MM.1S (cell line): Measurements from ENCODE around the gene CHCHD3.
"Not testable (repeated sequence)": the region's sequence is repeated elsewhere in the genome, so short reads cannot be mapped to it uniquely, and the experiment has no call there.

Source experiments
- DNase-seq: peaks from one replicate; pipeline ENCODE4 v3.0.0-alpha.2; 2015
- H2AFZ ChIP-seq: fragments of 300-600 bp; sonication (generic); 2 replicates; pipeline ENCODE4 v1.6.0; 2016; ENCODE audit warnings: antibody characterized with exemption, low read length
- H3F3A ChIP-seq: fragments of 300-600 bp; sonication (generic); 2 replicates; pipeline ENCODE4 v1.6.1; 2016; ENCODE audit warnings: mild to moderate bottlenecking, antibody characterized with exemption, low read length, moderate library complexity, mixed read lengths; ENCODE audit not compliant: insufficient read depth
- H3K27ac ChIP-seq: fragments of 300-600 bp; sonication (generic); 2 replicates; pipeline ENCODE4 v1.5.1; 2016; ENCODE audit warnings: mild to moderate bottlenecking, low read length
- H3K27me3 ChIP-seq: fragments of 300-600 bp; sonication (generic); replicated peaks from 2 replicates; pipeline ENCODE4 v1.6.0; 2016; ENCODE audit warnings: low read length; ENCODE audit not compliant: insufficient read depth
- H3K36me3 ChIP-seq: fragments of 300-600 bp; sonication (generic); replicated peaks from 2 replicates; pipeline ENCODE4 v1.6.1; 2016; ENCODE audit warnings: mild to moderate bottlenecking, low read length, mixed read lengths; ENCODE audit not compliant: insufficient read depth
- H3K4me1 ChIP-seq: fragments of 300-600 bp; sonication (generic); 2 replicates; pipeline ENCODE4 v1.6.1; 2016; ENCODE audit warnings: low read length, mixed read lengths
- H3K4me2 ChIP-seq: fragments of 300-600 bp; sonication (generic); 2 replicates; pipeline ENCODE4 v1.6.0; 2016; ENCODE audit warnings: low read depth, low read length
- H3K4me3 ChIP-seq: fragments of 300-600 bp; sonication (generic); 2 replicates; pipeline ENCODE4 v1.5.1; 2016; ENCODE audit warnings: low read length, mixed read lengths
- H3K79me2 ChIP-seq: fragments of 300-600 bp; sonication (generic); 2 replicates; pipeline ENCODE4 v1.6.1; 2016; ENCODE audit warnings: mixed run types, low read length, mixed read lengths
- H3K9ac ChIP-seq: fragments of 300-600 bp; sonication (generic); 2 replicates; pipeline ENCODE4 v1.6.1; 2016; ENCODE audit warnings: low read length, mixed read lengths
- H3K9me2 ChIP-seq: fragments of 300-600 bp; sonication (generic); replicated peaks from 2 replicates; pipeline ENCODE4 v1.6.1; 2016; ENCODE audit warnings: mild to moderate bottlenecking, low read length, mixed read lengths; ENCODE audit not compliant: insufficient read depth
- H3K9me3 ChIP-seq: fragments of 300-600 bp; sonication (generic); replicated peaks from 2 replicates; pipeline ENCODE4 v1.6.1; 2016; ENCODE audit warnings: mild to moderate bottlenecking, low read length, mixed read lengths; ENCODE audit not compliant: insufficient read depth
- H4K20me1 ChIP-seq: fragments of 300-600 bp; sonication (generic); 2 replicates; pipeline ENCODE4 v1.6.1; 2016; ENCODE audit warnings: mild to moderate bottlenecking, low read length, moderate library complexity, mixed read lengths; ENCODE audit not compliant: insufficient read depth
- EZH2 ChIP-seq: fragments of 300-600 bp; sonication (generic); optimal IDR thresholded peaks from 2 replicates; pipeline ENCODE3; 2017; ENCODE audit warnings: low read depth, mild to moderate bottlenecking, antibody characterized with exemption, low read length, mixed read lengths
- EZH2phosphoT487 ChIP-seq: fragments of 300-600 bp; sonication (generic); IDR thresholded peaks from 2 replicates; pipeline ENCODE4 v1.6.1; 2018; ENCODE audit warnings: antibody characterized with exemption, low read length
- TF ChIP-seq, protein P1 (sequence below): fragments of 300-600 bp; sonication (generic); IDR thresholded peaks from 2 replicates; pipeline ENCODE4 v1.5.1; 2016; ENCODE audit warnings: antibody characterized with exemption, low read length, mixed read lengths

Gene CHCHD3

DNA sequence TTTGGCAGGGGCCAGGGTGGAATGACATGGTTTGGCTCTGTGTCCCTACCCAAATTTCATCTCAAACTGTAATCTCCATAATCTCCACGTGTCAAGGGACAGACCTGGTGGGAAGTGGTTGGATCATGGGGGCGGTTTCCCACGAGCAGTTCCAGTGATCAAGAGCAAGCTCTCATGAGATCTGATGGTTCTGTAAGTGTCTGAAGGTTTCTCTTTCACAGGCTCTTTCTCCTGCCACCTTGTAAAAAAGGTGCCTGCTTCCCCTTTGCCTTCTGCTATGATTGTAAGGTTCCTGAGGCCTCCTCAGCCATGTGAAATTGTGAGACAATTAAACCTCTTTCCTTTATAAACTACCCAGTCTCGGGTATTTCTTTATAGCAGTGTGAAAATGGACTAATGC is 188.3 kb downstream of the CHCHD3 start:
- TF ChIP-seq, protein P1, sequence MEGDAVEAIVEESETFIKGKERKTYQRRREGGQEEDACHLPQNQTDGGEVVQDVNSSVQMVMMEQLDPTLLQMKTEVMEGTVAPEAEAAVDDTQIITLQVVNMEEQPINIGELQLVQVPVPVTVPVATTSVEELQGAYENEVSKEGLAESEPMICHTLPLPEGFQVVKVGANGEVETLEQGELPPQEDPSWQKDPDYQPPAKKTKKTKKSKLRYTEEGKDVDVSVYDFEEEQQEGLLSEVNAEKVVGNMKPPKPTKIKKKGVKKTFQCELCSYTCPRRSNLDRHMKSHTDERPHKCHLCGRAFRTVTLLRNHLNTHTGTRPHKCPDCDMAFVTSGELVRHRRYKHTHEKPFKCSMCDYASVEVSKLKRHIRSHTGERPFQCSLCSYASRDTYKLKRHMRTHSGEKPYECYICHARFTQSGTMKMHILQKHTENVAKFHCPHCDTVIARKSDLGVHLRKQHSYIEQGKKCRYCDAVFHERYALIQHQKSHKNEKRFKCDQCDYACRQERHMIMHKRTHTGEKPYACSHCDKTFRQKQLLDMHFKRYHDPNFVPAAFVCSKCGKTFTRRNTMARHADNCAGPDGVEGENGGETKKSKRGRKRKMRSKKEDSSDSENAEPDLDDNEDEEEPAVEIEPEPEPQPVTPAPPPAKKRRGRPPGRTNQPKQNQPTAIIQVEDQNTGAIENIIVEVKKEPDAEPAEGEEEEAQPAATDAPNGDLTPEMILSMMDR = no peak
- no peak for TF ChIP-seq EZH2
- no peak for TF ChIP-seq EZH2phosphoT487
- Histone ChIP-seq H3K27ac (no peak overlapping the region), H3K9me3 (no peaks in the 10 kb centered on the region), H2AFZ (no peak overlapping the region), H3K36me3 (no peaks in the 10 kb centered on the region), H3K4me1 (no peaks in the 10 kb centered on the region), H3K9ac (no peak overlapping the region), H3K9me2 (no peaks in the 10 kb centered on the region), H3K79me2 (no peaks in the 10 kb centered on the region), H3K4me2 (no peak overlapping the region), H4K20me1 (no peaks in the 10 kb centered on the region), H3F3A (no peaks in the 10 kb centered on the region), H3K4me3 (no peak overlapping the region), H3K27me3 (no peaks in the 10 kb centered on the region)
- no peak for DNase-seq

DNA sequence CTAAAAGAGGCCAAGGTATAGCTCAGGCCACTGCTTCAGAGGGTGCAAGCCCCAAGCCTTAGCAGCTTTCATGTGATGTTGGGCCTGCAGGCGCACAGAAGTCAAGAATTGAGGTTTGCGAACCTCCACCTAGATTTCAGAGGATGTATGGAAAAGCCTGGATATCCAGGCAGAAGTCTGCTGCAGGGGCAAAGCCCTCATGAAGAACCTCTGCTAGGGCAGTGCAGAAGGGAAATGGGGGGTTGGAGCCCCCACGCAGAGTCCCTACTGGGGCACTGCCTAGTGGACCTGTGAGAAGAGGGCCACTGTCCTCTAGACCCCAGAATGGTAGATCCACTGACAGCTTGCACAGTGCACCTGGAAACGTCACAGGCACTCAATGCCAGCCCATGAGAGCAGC is 189.1 kb downstream of the CHCHD3 start:
- H3K36me3 ChIP-seq = not testable (repeated sequence)

DNA sequence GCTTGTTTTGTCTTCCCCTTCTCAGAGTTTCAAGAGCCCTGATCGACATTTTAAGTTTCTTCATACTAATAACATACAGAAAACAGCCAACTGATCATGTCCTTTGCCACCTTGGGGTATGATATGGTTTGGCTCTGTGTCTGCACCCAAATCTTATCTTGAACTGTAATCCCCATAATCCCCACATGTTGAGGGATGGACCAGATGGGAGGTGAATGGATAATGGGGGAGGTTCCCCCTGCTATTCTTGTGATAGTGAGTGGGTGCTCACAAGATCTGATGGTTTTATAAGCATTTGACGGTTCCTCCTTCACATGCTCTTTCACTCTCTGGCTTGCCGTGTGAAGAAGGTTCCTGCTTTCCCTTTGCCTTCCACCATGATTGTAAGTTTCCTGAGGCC is 190.3 kb downstream of the CHCHD3 start:
- Histone ChIP-seq H3K9me3 (no peaks in the 10 kb centered on the region), H3K4me2 (no peak overlapping the region), H3K79me2 (no peaks in the 10 kb centered on the region), H3K4me3 (no peak overlapping the region), H3K4me1 (no peaks in the 10 kb centered on the region), H4K20me1 (no peaks in the 10 kb centered on the region), H3K9me2 (no peaks in the 10 kb centered on the region), H3F3A (no peaks in the 10 kb centered on the region), H3K27me3 (no peaks in the 10 kb centered on the region), H3K27ac (no peak overlapping the region), H3K36me3 (no peaks in the 10 kb centered on the region), H2AFZ (no peak overlapping the region), H3K9ac (no peak overlapping the region)
- no peak for DNase-seq
- TF ChIP-seq EZH2phosphoT487 = no peak
- TF ChIP-seq, protein P1 = no peak

More for the DNA sequence above, 189.1 kb downstream of the CHCHD3 start:
- H3K9ac ChIP-seq, H3K79me2 ChIP-seq, H3F3A ChIP-seq, H3K27ac ChIP-seq, H3K9me3 ChIP-seq, DNase-seq, H4K20me1 ChIP-seq, H3K4me3 ChIP-seq, H3K9me2 ChIP-seq, H2AFZ ChIP-seq, H3K27me3 ChIP-seq, H3K4me1 ChIP-seq, H3K4me2 ChIP-seq: not testable (repeated sequence)

DNA sequence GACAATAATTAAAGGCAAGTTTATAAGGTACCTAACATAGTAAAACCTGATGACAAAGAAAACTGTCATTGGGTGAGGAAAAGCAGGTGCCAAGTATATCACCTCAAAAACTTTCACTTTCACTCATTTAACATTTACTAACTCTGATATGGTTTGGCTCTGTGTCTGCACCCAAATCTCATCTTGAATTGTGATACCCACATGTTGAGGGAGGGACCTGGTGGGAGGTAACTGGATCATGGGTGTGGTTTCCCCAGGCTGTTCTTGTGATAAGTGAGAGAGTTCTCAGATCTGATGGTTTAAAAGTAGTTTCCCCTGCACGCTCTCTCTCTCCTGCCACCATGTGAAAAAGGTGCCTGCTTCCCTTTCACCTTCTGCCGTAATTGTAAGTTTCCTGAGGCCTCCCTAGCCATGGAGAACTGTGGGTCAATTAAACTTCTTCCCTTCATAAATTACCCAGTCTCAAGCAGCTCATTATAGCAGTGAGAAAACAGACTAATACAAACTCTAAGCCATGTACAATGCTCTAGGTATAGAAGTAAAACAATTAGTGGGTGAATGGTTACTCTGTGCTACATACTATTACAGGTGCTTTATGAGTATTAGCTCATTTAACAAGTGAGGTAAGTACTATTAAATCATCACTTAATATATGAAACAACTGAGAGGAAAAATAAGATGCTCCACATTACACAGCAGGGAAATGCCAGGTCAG is 199.0 kb downstream of the CHCHD3 start:
- no peak for DNase-seq
- H3K9me2 ChIP-seq = no peaks in the 10 kb centered on the region
- H3K4me2 ChIP-seq = no peak overlapping the region
- no peaks in the 10 kb centered on the region for H3K4me1 ChIP-seq
- no peaks in the 10 kb centered on the region for H3F3A ChIP-seq
- H3K27ac ChIP-seq = no peak overlapping the region
- no peak overlapping the region for H3K4me3 ChIP-seq
- TF ChIP-seq, protein P1 = no peak
- TF ChIP-seq EZH2 (no peak), EZH2phosphoT487 (no peak)
- no peaks in the 10 kb centered on the region for H3K9me3 ChIP-seq
- no peaks in the 10 kb centered on the region for H4K20me1 ChIP-seq
- no peaks in the 10 kb centered on the region for H3K27me3 ChIP-seq
- H3K79me2 ChIP-seq = 0 out of 2 replicates have a peak, but pooled peaks cover 13% of the 10 kb centered on the region
- H3K36me3 ChIP-seq = no peaks in the 10 kb centered on the region
- H2AFZ ChIP-seq = no peak overlapping the region
- H3K9ac ChIP-seq = no peak overlapping the region
